Right lobe of liver (tissue), 4 donors: ENCODE results near the gene OPRM1.

Experiments
- POLR2A ChIP-seq: fragments of 450-650 bp; IDR thresholded peaks from one replicate; pipeline ENCODE4 v1.6.1; 2017; ENCODE audit warnings: antibody characterized with exemption, mild to moderate bottlenecking
- TF ChIP-seq, protein P1 (sequence below), 4 donors: fragments of 200-600 bp in 3 of 4; fragments of 450-650 bp in 1 of 4; IDR thresholded peaks; one replicate each; pipeline versions ENCODE4 v1.5.1 to v1.8.0; 2016 to 2022; ENCODE audit warnings: antibody characterized with exemption in 4 of 4, mild to moderate bottlenecking in 2 of 4
- donor health status: DM: no; HTN: no; CAD: no.
- donor health status: DM: no; HTN: no; CAD: no.
- donor health status: DM: no; HTN: yes; CAD: no.

DNA sequence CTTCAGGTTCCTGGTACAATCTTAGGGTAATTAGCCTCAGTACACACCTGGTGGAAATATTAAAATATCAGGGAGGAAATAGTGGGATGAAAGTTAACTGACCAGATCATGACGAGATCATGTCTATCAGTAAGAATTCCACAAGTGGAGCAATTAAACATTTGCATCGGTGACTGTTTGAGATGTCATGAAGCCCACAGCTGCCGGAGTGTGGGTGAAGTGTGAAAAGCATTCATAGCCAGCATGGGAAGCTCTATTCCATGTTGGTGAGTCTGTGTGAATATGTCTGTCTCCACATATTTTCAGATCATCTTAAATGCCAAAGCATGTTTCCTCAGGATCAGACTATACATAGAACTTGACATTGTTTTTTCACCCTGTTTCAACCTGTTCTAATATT is 174.7 kb downstream of the OPRM1 start:
- TF ChIP-seq, protein P1, sequence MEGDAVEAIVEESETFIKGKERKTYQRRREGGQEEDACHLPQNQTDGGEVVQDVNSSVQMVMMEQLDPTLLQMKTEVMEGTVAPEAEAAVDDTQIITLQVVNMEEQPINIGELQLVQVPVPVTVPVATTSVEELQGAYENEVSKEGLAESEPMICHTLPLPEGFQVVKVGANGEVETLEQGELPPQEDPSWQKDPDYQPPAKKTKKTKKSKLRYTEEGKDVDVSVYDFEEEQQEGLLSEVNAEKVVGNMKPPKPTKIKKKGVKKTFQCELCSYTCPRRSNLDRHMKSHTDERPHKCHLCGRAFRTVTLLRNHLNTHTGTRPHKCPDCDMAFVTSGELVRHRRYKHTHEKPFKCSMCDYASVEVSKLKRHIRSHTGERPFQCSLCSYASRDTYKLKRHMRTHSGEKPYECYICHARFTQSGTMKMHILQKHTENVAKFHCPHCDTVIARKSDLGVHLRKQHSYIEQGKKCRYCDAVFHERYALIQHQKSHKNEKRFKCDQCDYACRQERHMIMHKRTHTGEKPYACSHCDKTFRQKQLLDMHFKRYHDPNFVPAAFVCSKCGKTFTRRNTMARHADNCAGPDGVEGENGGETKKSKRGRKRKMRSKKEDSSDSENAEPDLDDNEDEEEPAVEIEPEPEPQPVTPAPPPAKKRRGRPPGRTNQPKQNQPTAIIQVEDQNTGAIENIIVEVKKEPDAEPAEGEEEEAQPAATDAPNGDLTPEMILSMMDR (IDR thresholded peaks at IDR 0.05) = no peak
- no peak for TF ChIP-seq POLR2A
